SK-N-SH (cell line): Measurements from ENCODE around the gene AKAP6.

Experiments
- EZH2phosphoT487 ChIP-seq: fragments of 200-600 bp; sonication (generic); IDR thresholded peaks from 2 replicates; pipeline ENCODE4 v1.6.1; 2017; ENCODE audit warnings: low read depth, mixed run types, mild to moderate bottlenecking, antibody characterized with exemption, moderate library complexity, borderline replicate concordance
- FOXM1 ChIP-seq: IDR thresholded peaks from 2 replicates; pipeline ENCODE4 v1.4.0; 2012; ENCODE audit warnings: low read depth, mild to moderate bottlenecking
- POLR2AphosphoS5 ChIP-seq: IDR thresholded peaks from 2 replicates; pipeline ENCODE4 v1.6.1; 2012; ENCODE audit warnings: low read depth, low read length
- SMC3 ChIP-seq: IDR thresholded peaks from 2 replicates; pipeline ENCODE4 v1.6.1; 2012; ENCODE audit warnings: low read depth, low read length, improper control_type of control experiment
- TF ChIP-seq, protein P1 (sequence below): fragments of 200-600 bp; sonication (generic); IDR thresholded peaks from 2 replicates; pipeline ENCODE4 v1.6.1; 2017; ENCODE audit warnings: antibody characterized with exemption, mild to moderate bottlenecking, moderate library complexity

DNA sequence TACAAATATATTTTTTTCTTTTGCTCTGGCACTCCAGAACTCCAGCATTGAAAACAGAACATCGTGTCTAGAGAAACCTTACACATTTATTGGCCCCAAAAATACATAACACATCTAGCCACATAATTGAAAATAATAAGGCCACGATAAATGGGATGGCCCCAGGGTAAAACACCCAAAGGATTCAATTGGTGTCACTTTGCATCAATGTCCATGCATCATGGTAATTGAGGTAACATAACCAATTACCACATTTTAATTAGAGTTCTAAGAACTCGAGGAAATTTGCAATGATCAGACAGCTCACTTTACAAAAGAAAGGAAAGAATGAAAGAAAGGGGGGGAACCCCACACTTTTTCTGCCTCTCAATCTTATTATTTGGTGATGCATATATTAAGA is 457.8 kb downstream of the AKAP6 start:
- TF ChIP-seq, protein P1, sequence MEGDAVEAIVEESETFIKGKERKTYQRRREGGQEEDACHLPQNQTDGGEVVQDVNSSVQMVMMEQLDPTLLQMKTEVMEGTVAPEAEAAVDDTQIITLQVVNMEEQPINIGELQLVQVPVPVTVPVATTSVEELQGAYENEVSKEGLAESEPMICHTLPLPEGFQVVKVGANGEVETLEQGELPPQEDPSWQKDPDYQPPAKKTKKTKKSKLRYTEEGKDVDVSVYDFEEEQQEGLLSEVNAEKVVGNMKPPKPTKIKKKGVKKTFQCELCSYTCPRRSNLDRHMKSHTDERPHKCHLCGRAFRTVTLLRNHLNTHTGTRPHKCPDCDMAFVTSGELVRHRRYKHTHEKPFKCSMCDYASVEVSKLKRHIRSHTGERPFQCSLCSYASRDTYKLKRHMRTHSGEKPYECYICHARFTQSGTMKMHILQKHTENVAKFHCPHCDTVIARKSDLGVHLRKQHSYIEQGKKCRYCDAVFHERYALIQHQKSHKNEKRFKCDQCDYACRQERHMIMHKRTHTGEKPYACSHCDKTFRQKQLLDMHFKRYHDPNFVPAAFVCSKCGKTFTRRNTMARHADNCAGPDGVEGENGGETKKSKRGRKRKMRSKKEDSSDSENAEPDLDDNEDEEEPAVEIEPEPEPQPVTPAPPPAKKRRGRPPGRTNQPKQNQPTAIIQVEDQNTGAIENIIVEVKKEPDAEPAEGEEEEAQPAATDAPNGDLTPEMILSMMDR: no peak
- no peak for TF ChIP-seq FOXM1
- no peak for TF ChIP-seq SMC3
- no peak for TF ChIP-seq EZH2phosphoT487
- TF ChIP-seq POLR2AphosphoS5: no peak
